Neural progenitor cell (in vitro differentiated cells): ENCODE data around the gene MRM2. TPM values are rescaled to one million over a fixed set of nuclear protein-coding genes. Genes with fewer than 3 reads are reported as not detected.

ENCODE experiments used
- DNase-seq: peaks from one replicate; pipeline ENCODE4 v3.0.0-alpha.2; 2016; ENCODE audit warnings: low spot score
- H2AFZ ChIP-seq: fragments of 200-600 bp; sonication (generic); replicated peaks from 2 replicates; pipeline ENCODE4 v1.6.1; 2016; ENCODE audit warnings: antibody characterized with exemption
- H3F3A ChIP-seq: fragments of 200-600 bp; sonication (generic); 2 replicates; pipeline ENCODE4 v1.6.1; 2016; ENCODE audit warnings: antibody characterized with exemption, low read depth
- H3K27ac ChIP-seq: fragments of 200-600 bp; sonication (generic); 2 replicates; pipeline ENCODE4 v1.5.1; 2016; ENCODE audit warnings: mild to moderate bottlenecking
- H3K27me3 ChIP-seq: fragments of 200-600 bp; sonication (generic); 2 replicates; pipeline ENCODE4 v1.6.1; 2016; ENCODE audit warnings: mild to moderate bottlenecking, moderate library complexity
- H3K36me3 ChIP-seq: fragments of 200-600 bp; sonication (generic); 2 replicates; pipeline ENCODE4 v1.5.1; 2016
- H3K4me1 ChIP-seq: fragments of 200-600 bp; sonication (generic); 2 replicates; pipeline ENCODE4 v1.6.1; 2016; ENCODE audit warnings: mixed run types
- H3K4me2 ChIP-seq: fragments of 200-600 bp; sonication (generic); 2 replicates; pipeline ENCODE4 v1.6.1; 2016
- H3K4me3 ChIP-seq: fragments of 200-600 bp; sonication (generic); 2 replicates; pipeline ENCODE4 v1.5.1; 2016
- H3K79me2 ChIP-seq: fragments of 200-600 bp; sonication (generic); 2 replicates; pipeline ENCODE4 v1.6.1; 2016; ENCODE audit warnings: low read depth
- H3K9ac ChIP-seq: fragments of 200-600 bp; sonication (generic); 2 replicates; pipeline ENCODE4 v1.6.1; 2016
- H3K9me3 ChIP-seq: fragments of 200-600 bp; sonication (generic); 2 replicates; pipeline ENCODE4 v1.5.1; 2016; ENCODE audit warnings: low read depth
- H4K20me1 ChIP-seq: fragments of 200-600 bp; sonication (generic); 2 replicates; pipeline ENCODE4 v1.6.1; 2016; ENCODE audit warnings: low read depth
- H3K27ac Mint-ChIP-seq: 3 replicates; pipeline ENCODE4 v1.8.0; 2021; ENCODE audit warnings: mixed read lengths
- H3K27me3 Mint-ChIP-seq: 2 replicates; pipeline ENCODE4 v1.8.0; 2022; ENCODE audit warnings: low read depth, mild to moderate bottlenecking, inconsistent platforms, moderate library complexity, mixed read lengths; ENCODE audit not compliant: insufficient read depth
- H3K36me3 Mint-ChIP-seq: 3 replicates; pipeline ENCODE4 v1.8.0; 2021; ENCODE audit warnings: mixed read lengths
- H3K4me1 Mint-ChIP-seq: 3 replicates; pipeline ENCODE4 v1.8.0; 2021; ENCODE audit warnings: mixed read lengths
- H3K4me3 Mint-ChIP-seq: 3 replicates; pipeline ENCODE4 v1.8.0; 2021; ENCODE audit warnings: mild to moderate bottlenecking, moderate library complexity, mixed read lengths
- H3K9me3 Mint-ChIP-seq: 3 replicates; pipeline ENCODE4 v1.8.0; 2020; ENCODE audit warnings: mixed read lengths
- CTCF ChIP-seq: fragments of 200-600 bp; sonication (generic); IDR thresholded peaks from 2 replicates; pipeline ENCODE4 v1.5.1; 2017; ENCODE audit warnings: antibody characterized with exemption, mild to moderate bottlenecking
- EZH2 ChIP-seq: fragments of 200-600 bp; sonication (generic); IDR thresholded peaks from 2 replicates; pipeline ENCODE4 v1.6.1; 2017; ENCODE audit warnings: antibody characterized with exemption, mild to moderate bottlenecking, moderate library complexity
- EZH2phosphoT487 ChIP-seq: fragments of 200-600 bp; sonication (generic); IDR thresholded peaks from 2 replicates; pipeline ENCODE4 v1.6.1; 2017; ENCODE audit warnings: antibody characterized with exemption
- total RNA-seq: library from RNA; depleted of rRNA; stranded (reverse); fragments of >200 nt; gene quantifications from 2 replicates; pipeline ENCODE4 v1.2.3, GENCODE V29; 2015; ENCODE audit warnings: low replicate concordance

Gene MRM2
- total RNA-seq, 1 donor from 2014 or later = 34.3 TPM

DNA sequence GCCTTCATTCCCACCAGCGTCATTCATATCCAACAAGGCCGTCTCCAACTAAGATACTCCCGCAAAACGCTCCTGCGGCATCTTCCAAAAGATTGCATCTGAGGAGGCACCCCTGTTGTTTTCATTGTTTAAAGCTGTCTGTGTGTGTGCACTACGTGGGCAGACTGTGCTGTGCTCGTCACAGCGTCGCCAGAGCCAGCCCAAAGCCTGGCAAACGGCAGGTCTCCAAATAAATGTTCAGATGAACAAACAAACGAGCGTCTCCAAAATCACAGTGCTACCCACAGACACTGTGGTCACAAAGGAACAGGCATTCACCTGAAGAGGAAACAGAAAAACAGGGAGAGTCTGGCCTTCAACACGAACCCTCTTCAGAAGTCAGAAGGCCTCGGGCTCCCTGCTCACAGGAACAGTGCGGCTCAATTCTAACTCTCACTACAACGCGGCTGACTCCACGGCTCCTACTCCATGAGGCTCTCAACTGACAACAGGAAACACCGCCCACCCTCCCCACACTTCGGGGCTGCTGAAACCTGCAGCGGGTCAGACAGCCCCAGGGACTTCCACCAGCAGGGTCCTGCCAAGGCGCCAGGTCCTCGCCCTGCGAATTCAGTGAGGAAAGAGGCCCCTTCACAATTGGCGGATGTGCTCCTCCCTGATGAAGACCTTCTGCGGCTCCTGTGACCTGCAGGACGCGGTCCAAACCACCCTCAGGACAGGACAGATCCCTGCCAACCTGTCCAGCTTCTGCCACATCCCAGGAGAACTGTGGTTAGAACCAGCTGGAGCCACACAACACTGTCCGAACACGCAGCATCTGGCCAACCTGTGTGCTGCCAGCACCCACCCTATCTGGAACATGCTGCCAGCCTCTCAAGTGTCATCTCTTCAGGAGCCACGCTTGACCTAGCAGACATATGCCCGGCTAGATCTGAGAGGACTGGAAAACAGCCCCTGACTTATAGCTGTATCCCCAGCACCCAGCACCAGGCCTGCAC is 45.3 kb downstream of the MRM2 start:
- Histone ChIP-seq H3K27me3 (no peaks in the 10 kb centered on the region), H3K4me2 (no peak overlapping the region), H3K27ac (no peak overlapping the region), H3K79me2 (peaks cover 8% of the 10 kb centered on the region), H3K4me1 (peaks cover 10% of the 10 kb centered on the region), H3K9me3 (no peaks in the 10 kb centered on the region), H3K9ac (no peak overlapping the region), H4K20me1 (no peaks in the 10 kb centered on the region), H3K4me3 (no peak overlapping the region), H3K36me3 (no peaks in the 10 kb centered on the region), H3F3A (no peaks in the 10 kb centered on the region), H2AFZ (no peak overlapping the region)
- H3K27me3 Mint-ChIP-seq = no peaks in the 10 kb centered on the region
- peaks cover 29% of the 10 kb centered on the region for H3K36me3 Mint-ChIP-seq
- no peak for TF ChIP-seq CTCF
- peak overlapping the region; percentile 57 for H3K27ac Mint-ChIP-seq
- H3K9me3 Mint-ChIP-seq = peaks cover 7% of the 10 kb centered on the region
- peaks cover 3% of the 10 kb centered on the region for H3K4me1 Mint-ChIP-seq
- H3K4me3 Mint-ChIP-seq = no peak overlapping the region
- no peak for DNase-seq

- H3K4me1 ChIP-seq = peaks cover 10% of the 10 kb centered on the region
- no peak overlapping the region for H2AFZ ChIP-seq
- H3K9ac ChIP-seq = no peak overlapping the region
- H3K4me1 Mint-ChIP-seq = peaks cover 3% of the 10 kb centered on the region
- peaks cover 7% of the 10 kb centered on the region for H3K9me3 Mint-ChIP-seq
- no peaks in the 10 kb centered on the region for H3K36me3 ChIP-seq
- no peaks in the 10 kb centered on the region for H3F3A ChIP-seq
- no peak overlapping the region for H3K4me3 ChIP-seq
- H3K27me3 Mint-ChIP-seq = no peaks in the 10 kb centered on the region
- H4K20me1 ChIP-seq = no peaks in the 10 kb centered on the region
- no peaks in the 10 kb centered on the region for H3K9me3 ChIP-seq
- no peak overlapping the region for H3K27ac Mint-ChIP-seq
- peaks cover 8% of the 10 kb centered on the region for H3K79me2 ChIP-seq
- H3K27ac ChIP-seq = no peak overlapping the region
- H3K27me3 ChIP-seq = no peaks in the 10 kb centered on the region
- TF ChIP-seq CTCF = no peak
- no peak for TF ChIP-seq EZH2
- TF ChIP-seq EZH2phosphoT487 = no peak
- DNase-seq = no peak
- H3K36me3 Mint-ChIP-seq = peaks cover 34% of the 10 kb centered on the region
- no peak overlapping the region for H3K4me2 ChIP-seq
- no peak overlapping the region for H3K4me3 Mint-ChIP-seq
Measured at GRCh38 chr7:2195400-2196246, 46.4 kb downstream of the MRM2 start.

DNA sequence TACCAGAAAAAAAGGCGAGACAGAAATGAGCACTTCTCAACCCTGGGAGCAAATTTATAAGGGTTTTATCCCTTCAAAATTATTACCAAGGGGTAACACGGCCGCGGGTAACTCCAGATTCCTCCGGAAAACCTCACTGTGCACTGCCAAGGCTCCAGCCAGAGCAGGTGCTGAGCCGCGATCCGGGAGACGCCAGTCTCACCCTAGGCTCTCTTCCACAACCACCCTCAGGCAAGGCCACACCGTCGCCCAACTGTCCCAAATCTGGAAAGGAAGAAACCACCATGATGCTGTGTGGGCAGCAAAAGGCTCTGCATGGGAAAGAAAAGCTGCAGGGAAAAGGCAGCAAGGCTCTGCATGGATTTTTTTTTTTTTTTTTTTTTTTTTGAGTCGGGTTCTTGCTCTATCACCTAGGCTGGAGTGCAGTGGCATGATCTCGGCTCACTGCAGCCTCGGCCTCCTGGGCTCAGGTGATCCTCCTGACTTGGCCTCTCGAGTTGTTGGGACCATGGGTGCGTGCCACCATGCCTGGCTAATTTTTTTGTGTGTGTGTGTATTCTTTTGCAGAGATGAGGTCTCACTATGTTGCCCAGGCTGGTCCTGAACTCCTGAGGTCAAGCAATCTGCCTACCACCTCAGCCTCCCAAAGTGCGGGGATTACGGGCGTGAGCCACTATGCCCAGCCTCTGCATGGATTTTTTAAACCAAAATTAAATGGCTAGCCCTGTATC is 48.3 kb downstream of the MRM2 start:
- DNase-seq = no peak
- no peak for TF ChIP-seq EZH2
- no peak for TF ChIP-seq CTCF
- no peak for TF ChIP-seq EZH2phosphoT487
- Histone ChIP-seq H3F3A (no peaks in the 10 kb centered on the region), H3K4me3 (no peak overlapping the region), H3K9ac (no peak overlapping the region), H3K9me3 (no peaks in the 10 kb centered on the region), H2AFZ (no peak overlapping the region), H3K27ac (no peak overlapping the region), H3K27me3 (no peaks in the 10 kb centered on the region), H4K20me1 (no peaks in the 10 kb centered on the region), H3K79me2 (peaks cover 20% of the 10 kb centered on the region), H3K4me1 (peaks cover 10% of the 10 kb centered on the region), H3K4me2 (no peak overlapping the region), H3K36me3 (no peaks in the 10 kb centered on the region)
- Mint-ChIP-seq H3K4me1 (peaks cover 3% of the 10 kb centered on the region), H3K27me3 (no peaks in the 10 kb centered on the region), H3K27ac (no peak overlapping the region), H3K36me3 (peaks cover 47% of the 10 kb centered on the region), H3K4me3 (no peak overlapping the region), H3K9me3 (peaks cover 16% of the 10 kb centered on the region)
